ENCODE results near the gene SLC30A7.
"Not testable (repeated sequence)": the region's sequence is repeated elsewhere in the genome, so short reads cannot be mapped to it uniquely, and the experiment has no call there.

The SLC30A7 gene

GRCh38 chr1:100895540-100896480 lies at the start of gene SLC30A7:
Gene SLC30A7 (plus strand): TSS chr1:100896090. CDS start chr1:100896263, 173 bp downstream.
- DNase-seq: peak; percentile 89

GRCh38 chr1:100847361-100848082 lies 48.4 kb upstream of the SLC30A7 start:
- no peak for DNase-seq

DNA sequence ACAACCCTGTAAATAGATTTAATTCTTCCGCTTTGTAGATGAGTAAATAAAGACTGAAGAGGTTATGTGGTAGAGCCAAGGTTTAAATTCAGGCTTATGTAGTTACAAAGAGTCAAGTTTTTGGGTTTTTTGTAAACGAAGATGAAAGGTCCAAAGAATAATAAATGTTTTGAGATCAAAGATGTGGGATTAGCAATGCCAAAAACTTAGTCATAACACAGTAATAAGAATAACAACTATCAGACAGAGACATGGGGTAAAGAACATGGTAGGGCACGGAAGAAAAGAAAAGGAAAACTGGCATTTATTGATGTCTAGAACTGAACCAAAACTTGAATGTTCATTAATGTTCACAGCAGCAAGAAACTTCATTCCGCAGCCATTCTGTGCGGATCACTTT lies 44.2 kb upstream of the SLC30A7 start:
- no peak for DNase-seq

GRCh38 chr1:100852976-100853375 lies 42.9 kb upstream of the SLC30A7 start:
- DNase-seq: no peak

DNA sequence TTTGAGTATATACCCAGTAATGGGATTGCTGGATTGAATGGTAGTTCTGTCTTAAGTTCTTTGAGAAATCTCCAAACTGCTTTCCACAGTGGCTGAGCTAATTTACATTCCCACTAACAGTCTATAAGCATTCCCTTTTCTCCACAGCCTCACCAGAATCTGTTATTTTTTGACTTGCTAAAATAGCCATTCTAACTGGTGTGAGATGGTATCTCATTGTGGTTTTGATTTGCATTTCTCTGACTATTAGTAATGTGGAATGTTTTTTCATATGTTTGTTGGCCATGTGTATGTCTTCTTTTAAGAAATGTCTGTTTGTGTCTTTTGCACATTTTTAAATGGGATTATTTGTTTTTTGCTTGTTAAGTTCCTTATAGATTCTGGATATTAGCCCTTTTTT lies 40.8 kb upstream of the SLC30A7 start:
- not testable (repeated sequence) for DNase-seq

GRCh38 chr1:100860397-100860991 lies 35.4 kb upstream of the SLC30A7 start:
- peak; percentile 25 for DNase-seq

DNA sequence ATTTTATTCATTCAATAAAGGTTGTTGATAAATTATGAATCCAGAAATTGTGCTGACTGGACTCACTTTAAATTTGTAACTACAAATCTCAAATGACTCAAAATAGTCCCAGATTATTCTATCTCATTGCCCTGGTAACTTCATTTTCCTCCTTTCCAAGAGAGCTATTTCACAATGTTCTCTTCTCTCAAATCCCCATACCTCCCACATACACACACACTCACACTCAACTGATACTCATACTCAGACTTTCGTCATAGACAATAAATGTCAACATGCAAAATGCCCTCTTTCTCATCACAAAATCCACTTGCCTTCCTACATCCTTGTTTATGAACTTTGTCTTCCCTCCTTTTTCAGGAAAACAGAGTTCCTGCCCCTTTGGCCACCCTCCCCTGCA lies 34.5 kb upstream of the SLC30A7 start:
- no peak for DNase-seq

GRCh38 chr1:100862591-100862990 lies 33.3 kb upstream of the SLC30A7 start:
- no peak for DNase-seq

DNA sequence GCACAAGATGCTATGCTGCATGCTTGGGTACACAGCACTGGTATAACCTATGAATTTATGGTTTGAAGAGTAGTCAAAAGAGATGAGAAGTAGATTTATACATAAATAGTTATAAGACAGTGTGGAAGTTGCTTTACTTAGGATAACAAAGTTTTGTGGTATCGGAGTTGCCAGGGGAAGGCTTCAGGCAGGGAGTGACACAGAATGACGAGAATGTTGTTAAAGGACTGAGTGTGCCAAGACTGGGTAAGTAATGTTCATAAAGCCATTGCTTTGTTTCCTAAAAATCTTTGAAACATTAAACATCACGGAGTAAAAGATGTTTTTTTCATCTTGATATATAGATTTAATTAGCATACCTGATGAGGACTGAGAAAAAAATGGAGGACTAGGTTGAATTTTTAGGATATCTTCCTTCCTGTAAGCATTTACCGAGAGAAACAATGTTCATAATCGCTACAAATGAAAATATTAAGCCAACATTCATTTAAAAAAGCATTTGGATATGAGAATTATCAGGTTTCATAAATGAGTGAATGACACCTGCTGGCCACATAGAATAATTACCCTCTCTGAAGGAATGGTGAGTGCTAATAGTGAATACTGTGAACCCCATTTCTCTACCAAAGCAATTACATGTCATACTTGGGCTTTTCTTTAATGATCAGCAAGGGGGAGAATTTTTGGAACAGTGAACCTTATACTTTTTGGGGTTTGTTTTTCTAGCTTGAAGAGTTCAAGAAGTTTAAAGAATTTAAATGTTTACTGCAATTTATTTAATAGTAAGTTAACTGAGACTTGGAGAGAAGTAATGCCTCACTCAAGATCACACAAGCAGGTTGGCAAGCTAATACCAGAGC lies 29.6 kb upstream of the SLC30A7 start:
- peak; percentile 31 for DNase-seq

- no peak for DNase-seq
These were observed 29.0 kb upstream of the SLC30A7 start for GRCh38 chr1:100866901-100867206.

- DNase-seq: no peak
These were observed 27.4 kb upstream of the SLC30A7 start for GRCh38 chr1:100868364-100868995.

DNA sequence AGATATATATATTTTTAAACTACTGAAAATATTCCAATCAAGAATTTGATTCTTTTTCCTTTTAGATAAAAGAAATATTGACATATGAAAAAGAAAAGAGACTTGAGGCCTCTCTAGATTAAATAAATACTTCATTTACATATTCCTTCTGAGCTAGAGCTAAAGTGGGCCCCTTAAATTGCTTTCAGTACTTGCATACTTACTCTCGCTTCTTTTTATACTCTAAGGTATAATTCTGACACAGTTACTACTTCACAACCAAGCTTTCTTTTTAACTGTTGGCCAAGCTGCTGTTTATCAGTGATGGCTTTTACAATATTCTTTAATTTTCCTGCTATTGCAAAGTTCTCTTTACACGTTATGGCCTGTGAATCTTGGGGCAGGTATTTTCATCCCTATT lies 25.9 kb upstream of the SLC30A7 start:
- DNase-seq: no peak

GRCh38 chr1:100874433-100874832 lies 21.5 kb upstream of the SLC30A7 start:
- no peak for DNase-seq

- DNase-seq: no peak
These were observed 20.7 kb upstream of the SLC30A7 start for GRCh38 chr1:100875228-100875627.

GRCh38 chr1:100876291-100876690 lies 19.6 kb upstream of the SLC30A7 start:
- DNase-seq: no peak

DNA sequence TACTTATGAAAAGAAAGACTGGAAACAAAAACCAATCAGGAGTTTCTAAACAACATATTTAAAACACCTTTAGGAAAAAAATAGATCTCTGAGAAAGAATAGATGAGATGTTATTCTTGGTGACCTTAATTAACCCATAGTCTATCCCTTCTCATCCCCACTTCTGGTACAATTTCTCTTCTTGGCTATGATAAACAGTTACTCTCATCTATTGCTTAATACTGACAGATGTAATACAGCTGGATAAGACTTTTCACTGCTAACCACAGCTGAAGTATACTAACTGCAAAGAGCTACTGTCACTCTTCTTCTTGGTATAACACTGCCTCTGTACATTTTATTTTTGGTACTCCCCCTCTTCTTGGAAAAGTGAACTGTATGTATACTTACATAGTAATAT lies 16.5 kb upstream of the SLC30A7 start:
- no peak for DNase-seq

- no peak for DNase-seq
These were observed 14.2 kb upstream of the SLC30A7 start for GRCh38 chr1:100881687-100882086.

DNA sequence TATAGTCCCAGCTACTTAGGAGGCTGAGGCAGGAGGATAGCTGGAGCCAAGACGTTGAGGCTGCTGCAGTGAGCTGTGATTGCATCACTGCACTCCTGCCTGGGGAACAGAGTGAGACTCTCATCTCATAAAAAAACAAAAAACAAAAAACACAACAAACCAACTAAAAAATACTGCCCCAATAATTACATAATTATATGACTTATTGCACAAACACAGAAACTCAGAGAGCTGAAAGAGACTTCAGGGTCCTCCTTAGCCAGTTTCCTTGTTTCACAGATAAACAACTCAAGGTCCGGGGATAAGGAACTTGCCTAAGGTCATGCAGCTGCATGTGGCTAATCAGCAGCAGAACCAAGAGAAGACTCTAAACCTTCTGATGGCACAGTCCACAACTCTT lies 13.2 kb upstream of the SLC30A7 start:
- no peak for DNase-seq

DNA sequence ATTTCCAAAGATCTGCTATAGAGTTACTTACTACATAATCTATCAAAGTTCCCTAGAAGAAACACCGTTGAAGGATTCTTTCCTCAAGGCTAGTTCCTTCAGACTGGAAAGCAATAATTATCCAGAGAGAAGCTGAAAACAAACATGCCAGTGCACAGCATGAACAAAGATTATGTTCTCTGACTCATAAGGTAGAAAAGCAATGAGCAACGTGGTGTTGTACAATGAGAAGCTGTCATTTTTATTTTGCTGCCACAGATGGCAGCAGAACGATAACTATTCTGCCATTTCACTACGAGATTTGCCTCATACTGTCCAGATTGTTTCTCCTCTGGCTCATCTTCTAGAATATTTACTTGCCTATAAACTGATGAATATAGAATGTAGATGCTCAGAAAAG lies 11.9 kb upstream of the SLC30A7 start:
- no peak for DNase-seq

- not testable (repeated sequence) for DNase-seq
These were observed 6.9 kb upstream of the SLC30A7 start for GRCh38 chr1:100889007-100889406.

DNA sequence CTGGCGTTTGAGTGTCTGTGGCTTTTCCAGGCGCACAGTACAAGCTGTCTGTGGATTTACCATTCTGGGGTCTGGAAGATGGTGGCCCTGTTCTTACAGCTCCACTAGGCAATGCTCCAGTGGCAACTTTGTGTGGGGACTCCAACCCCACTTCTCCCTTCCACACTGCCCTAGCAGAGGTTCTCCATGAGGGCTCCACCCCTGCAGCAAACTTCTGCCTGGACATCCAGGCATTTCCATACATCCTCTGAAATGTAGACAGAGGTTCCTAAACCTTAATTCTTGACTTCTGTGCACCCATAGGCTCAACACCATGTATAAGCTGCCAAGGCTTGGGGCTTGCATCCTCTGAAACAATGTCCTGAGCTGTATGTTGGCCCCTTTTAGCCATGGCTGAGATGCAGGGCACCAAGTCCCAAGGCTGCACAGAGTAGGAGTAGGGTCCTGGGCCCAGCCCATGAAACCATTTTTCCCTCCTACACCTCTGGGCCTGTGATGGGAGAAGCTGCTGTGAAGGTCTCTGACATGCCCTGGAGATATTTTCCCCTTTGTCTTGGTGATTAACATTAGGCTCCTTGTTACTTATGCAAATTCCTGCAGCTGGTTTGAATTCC lies 5.9 kb upstream of the SLC30A7 start:
- DNase-seq: not testable (repeated sequence)

DNA sequence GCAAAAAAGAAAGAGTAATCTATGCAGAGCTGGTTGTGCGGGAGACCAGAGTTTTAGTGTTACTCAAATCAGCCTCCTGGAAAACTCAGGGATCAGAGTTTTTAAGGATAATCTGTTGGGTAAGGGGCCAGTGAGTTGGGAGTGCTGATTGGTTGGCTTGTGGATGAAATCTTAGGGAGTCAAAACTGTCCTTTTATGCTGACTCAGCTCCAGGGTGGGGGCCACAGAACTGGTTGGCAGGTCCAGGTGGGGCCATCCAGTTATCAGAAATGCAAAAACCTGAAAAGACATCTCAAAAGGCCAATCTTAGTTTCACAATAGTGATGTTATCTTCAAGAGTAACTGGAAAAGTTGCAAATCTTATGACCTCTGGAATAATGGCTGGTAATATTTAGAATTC lies 4.5 kb upstream of the SLC30A7 start:
- DNase-seq: no peak

All from NCI-H2171 (cell line).